ENCODE data around the gene SOD1. TPM values are rescaled to one million over a fixed set of nuclear protein-coding genes. Genes with fewer than 3 reads are reported as not detected.

Gene SOD1
- total RNA-seq, 1 donor from 2014 or later = 232 TPM

DNA sequence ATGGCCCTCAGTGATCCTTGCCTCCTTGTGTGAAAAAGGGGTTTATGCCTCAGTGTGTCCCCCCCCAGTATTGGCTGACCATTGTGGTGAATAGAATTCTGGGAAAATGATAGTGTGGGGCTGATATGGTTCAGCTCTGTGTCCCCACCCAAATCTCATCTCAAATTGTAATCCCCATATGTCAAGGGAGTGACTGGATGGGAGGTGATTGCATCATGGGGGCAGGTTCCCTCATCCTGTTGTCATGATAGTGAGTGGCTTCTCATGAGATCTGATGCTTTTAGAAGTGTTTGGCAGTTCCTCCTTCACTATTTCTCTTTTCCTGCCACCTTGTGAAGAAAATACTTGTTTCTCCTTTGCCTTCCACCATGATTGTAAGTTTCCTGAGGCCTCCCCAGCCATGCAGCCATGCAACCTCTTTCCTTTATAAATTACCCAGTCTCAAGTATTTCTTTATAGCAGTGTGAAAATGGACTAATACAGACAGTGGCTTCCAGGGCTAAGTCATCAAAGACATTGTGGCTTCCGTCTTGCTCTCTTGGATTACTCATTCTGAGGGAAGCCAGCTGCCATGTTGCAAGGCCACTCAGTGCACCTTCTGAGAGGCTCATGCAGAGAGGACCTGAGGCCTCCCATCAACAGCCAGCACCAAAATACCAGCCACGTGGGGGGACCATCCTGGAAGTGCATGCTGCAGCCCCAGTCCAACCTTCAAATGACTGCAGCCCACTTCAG lies 40.6 kb upstream of the SOD1 start:
- no peak overlapping the region for H3K27ac Mint-ChIP-seq
- no peaks in the 10 kb centered on the region for H3K27me3 Mint-ChIP-seq
- peaks cover 5% of the 10 kb centered on the region for H3K4me1 Mint-ChIP-seq (ENCODE audit: unreplicated experiment)

DNA sequence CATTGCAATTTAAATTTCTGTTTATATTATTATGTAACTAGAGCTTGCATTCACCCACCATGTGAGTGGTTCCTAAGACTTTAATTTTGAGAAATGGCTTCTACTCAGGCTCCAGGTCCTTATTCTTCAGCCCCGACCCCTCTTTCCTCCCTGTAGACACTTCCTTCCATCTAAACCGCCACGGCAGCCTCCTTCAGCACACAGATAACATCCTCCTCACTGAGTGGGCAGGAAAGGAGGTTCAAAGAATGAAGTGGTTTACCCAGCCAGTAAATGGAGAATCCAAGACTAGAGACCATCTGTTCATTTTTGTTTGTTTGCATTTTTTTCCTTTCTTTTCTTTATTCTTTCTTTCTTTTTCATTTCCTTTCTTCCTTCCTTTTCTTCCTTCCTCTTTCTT lies 37.1 kb upstream of the SOD1 start:
- Mint-ChIP-seq H3K9me3 (peaks cover 4% of the 10 kb centered on the region), H3K27ac (no peak overlapping the region), H3K4me1 (ENCODE audit: unreplicated experiment) (peaks cover 5% of the 10 kb centered on the region), H3K4me3 (no peak overlapping the region), H3K36me3 (no peaks in the 10 kb centered on the region), H3K27me3 (no peaks in the 10 kb centered on the region)
- no peak for DNase-seq (ENCODE audit: extremely low spot score, unreplicated experiment)
- TF ChIP-seq, protein P1, sequence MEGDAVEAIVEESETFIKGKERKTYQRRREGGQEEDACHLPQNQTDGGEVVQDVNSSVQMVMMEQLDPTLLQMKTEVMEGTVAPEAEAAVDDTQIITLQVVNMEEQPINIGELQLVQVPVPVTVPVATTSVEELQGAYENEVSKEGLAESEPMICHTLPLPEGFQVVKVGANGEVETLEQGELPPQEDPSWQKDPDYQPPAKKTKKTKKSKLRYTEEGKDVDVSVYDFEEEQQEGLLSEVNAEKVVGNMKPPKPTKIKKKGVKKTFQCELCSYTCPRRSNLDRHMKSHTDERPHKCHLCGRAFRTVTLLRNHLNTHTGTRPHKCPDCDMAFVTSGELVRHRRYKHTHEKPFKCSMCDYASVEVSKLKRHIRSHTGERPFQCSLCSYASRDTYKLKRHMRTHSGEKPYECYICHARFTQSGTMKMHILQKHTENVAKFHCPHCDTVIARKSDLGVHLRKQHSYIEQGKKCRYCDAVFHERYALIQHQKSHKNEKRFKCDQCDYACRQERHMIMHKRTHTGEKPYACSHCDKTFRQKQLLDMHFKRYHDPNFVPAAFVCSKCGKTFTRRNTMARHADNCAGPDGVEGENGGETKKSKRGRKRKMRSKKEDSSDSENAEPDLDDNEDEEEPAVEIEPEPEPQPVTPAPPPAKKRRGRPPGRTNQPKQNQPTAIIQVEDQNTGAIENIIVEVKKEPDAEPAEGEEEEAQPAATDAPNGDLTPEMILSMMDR (conservative IDR thresholded peaks at IDR 0.05) = no peak

More for the DNA sequence above, 40.6 kb upstream of the SOD1 start:
- TF ChIP-seq, protein P1 (conservative IDR thresholded peaks at IDR 0.05) = no peak
- Mint-ChIP-seq H3K9me3 (peaks cover 4% of the 10 kb centered on the region), H3K36me3 (no peaks in the 10 kb centered on the region), H3K4me3 (no peak overlapping the region)
- no peak for DNase-seq (ENCODE audit: extremely low spot score, unreplicated experiment)

DNA sequence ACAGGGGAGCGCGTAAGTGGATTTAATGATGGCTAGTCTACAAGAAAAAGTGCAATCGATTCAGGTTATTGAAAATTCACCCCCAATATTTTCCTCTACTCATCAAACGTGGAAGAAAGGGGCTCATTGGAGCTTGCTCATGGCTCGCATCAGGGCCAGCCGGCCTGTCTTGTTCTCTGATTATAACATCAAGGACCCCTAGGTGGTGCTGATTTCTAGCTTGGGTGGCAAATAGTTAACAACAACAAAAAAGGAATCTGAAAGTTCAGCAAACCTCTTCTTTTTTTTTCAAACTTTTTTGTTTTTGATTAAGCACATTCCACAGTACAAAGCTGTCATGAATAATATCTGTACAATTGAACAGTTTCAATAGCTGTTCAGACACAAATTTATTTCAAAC lies 35.8 kb upstream of the SOD1 start:
- no peaks in the 10 kb centered on the region for H3K36me3 Mint-ChIP-seq
- TF ChIP-seq, protein P1 (conservative IDR thresholded peaks at IDR 0.05) = peak; percentile 52

DNA sequence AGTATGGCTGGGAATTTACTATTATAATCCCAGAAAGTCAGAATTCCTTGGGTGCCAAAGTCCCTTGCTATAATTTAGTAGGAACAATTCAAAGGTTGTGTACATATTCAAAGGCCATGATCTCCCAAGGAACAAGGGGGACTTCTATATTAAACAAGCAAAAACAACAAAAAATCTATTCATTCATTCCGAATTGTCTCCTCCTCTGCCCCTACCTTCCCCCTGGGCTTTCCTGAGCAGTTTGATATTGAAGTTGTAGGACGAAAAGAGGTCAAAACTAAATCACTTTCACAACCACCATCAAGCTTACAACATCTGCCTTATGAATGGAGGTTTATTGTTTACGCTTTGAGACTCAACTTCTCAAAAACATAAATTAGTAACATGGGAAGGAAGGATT lies 35.3 kb upstream of the SOD1 start:
- Mint-ChIP-seq H3K36me3 (no peaks in the 10 kb centered on the region), H3K4me1 (ENCODE audit: unreplicated experiment) (peaks cover 5% of the 10 kb centered on the region), H3K27me3 (no peaks in the 10 kb centered on the region), H3K27ac (no peak overlapping the region), H3K9me3 (peaks cover 1% of the 10 kb centered on the region), H3K4me3 (no peak overlapping the region)
- TF ChIP-seq, protein P1 (conservative IDR thresholded peaks at IDR 0.05) = no peak
- DNase-seq (ENCODE audit: extremely low spot score, unreplicated experiment) = no peak

More for the DNA sequence above, 35.8 kb upstream of the SOD1 start:
- Mint-ChIP-seq H3K27me3 (no peaks in the 10 kb centered on the region), H3K4me1 (ENCODE audit: unreplicated experiment) (peaks cover 5% of the 10 kb centered on the region), H3K4me3 (no peak overlapping the region), H3K9me3 (peaks cover 4% of the 10 kb centered on the region), H3K27ac (no peak overlapping the region)
- no peak for DNase-seq (ENCODE audit: extremely low spot score, unreplicated experiment)

DNA sequence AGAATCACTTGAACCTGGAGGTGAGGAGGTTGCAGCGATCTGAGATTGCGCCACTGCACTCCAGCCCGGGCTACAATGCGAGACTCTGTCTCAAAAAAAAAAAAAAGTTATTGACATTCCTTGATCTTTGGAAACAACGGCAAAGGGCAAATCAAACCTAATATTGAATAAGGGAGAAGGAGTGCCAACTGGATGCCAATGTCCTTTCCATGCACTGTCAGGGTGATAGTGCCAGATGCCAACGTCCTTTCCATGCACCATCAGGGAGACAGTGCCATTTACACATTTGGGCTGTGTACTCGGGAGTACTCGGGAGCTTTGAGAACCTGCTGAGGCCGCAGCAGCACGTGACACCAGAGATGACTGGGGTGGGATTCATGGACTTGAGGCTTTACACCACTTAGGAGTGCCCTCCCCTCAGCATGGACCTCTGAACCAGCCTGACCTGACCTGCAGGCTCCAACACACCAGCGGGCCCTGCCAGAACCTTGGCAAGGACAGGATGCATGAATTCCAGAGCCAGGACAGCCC lies 34.5 kb upstream of the SOD1 start:
- Mint-ChIP-seq H3K9me3 (no peaks in the 10 kb centered on the region), H3K4me3 (no peak overlapping the region), H3K27ac (no peak overlapping the region), H3K36me3 (no peaks in the 10 kb centered on the region), H3K27me3 (no peaks in the 10 kb centered on the region), H3K4me1 (ENCODE audit: unreplicated experiment) (peaks cover 8% of the 10 kb centered on the region)
- TF ChIP-seq, protein P1 (conservative IDR thresholded peaks at IDR 0.05) = no peak
- DNase-seq (ENCODE audit: extremely low spot score, unreplicated experiment) = no peak
